COLO668 (cell line): ENCODE results near the gene TTBK2.

Experiments
- DNase-seq: peaks from one replicate; lab custom pipeline; 2025; ENCODE audit not compliant: unreplicated experiment; lab: John Stamatoyannopoulos, UW

TTBK2 gene

GRCh38 chr15:42728972-42729371, 191.6 kb downstream of the TTBK2 start:
- DNase-seq, result no peak

GRCh38 chr15:42728560-42728959, 192.0 kb downstream of the TTBK2 start:
- no peak for DNase-seq

- peak; percentile 9 for DNase-seq
These were observed 192.7 kb downstream of the TTBK2 start for GRCh38 chr15:42727750-42728381.

GRCh38 chr15:42726114-42726513, 194.5 kb downstream of the TTBK2 start:
- no peak for DNase-seq

GRCh38 chr15:42725331-42725903, 195.2 kb downstream of the TTBK2 start:
- DNase-seq, result no peak

GRCh38 chr15:42724276-42724675, 196.3 kb downstream of the TTBK2 start:
- no peak for DNase-seq

- no peak for DNase-seq
These were observed 197.5 kb downstream of the TTBK2 start for GRCh38 chr15:42723068-42723467.

- DNase-seq, result no peak
These were observed 198.7 kb downstream of the TTBK2 start for GRCh38 chr15:42721916-42722315.

GRCh38 chr15:42721016-42721415, 199.6 kb downstream of the TTBK2 start:
- DNase-seq, result no peak

GRCh38 chr15:42720071-42720470, 200.5 kb downstream of the TTBK2 start:
- DNase-seq, result no peak

GRCh38 chr15:42719043-42719442, 201.5 kb downstream of the TTBK2 start:
- no peak for DNase-seq

- DNase-seq, result no peak
These were observed 204.0 kb downstream of the TTBK2 start for GRCh38 chr15:42716626-42717025.

GRCh38 chr15:42716125-42716524, 204.5 kb downstream of the TTBK2 start:
- no peak for DNase-seq

- DNase-seq, result no peak
These were observed 208.0 kb downstream of the TTBK2 start for GRCh38 chr15:42712584-42712983.

GRCh38 chr15:42711746-42712145, 208.8 kb downstream of the TTBK2 start:
- no peak for DNase-seq

- DNase-seq, result no peak
These were observed 209.9 kb downstream of the TTBK2 start for GRCh38 chr15:42710662-42711061.

GRCh38 chr15:42707873-42708544, 212.6 kb downstream of the TTBK2 start:
- no peak for DNase-seq

- no peak for DNase-seq
These were observed 213.5 kb downstream of the TTBK2 start for GRCh38 chr15:42707068-42707467.

GRCh38 chr15:42705336-42705735, 215.2 kb downstream of the TTBK2 start:
- DNase-seq, result no peak

- peak; percentile 48 for DNase-seq
These were observed 216.1 kb downstream of the TTBK2 start for GRCh38 chr15:42704492-42704926.

GRCh38 chr15:42696626-42697025, 224.0 kb downstream of the TTBK2 start:
- no peak for DNase-seq

GRCh38 chr15:42695527-42696071, 225.0 kb downstream of the TTBK2 start:
- no peak for DNase-seq
